Calu3 (cell line): ENCODE data around the gene SDF2. TPM values are rescaled to one million over a fixed set of nuclear protein-coding genes. Genes with fewer than 3 reads are reported as not detected.
A peak's percentile ranks its signal among the peaks of the same experiment; 100 is the strongest.

Experiments used
- BruUV-seq: library from RNA; stranded (reverse); fragments of 400-500 nt; replicated peaks from 2 replicates; lab custom pipeline; 2021; lab: Mats Ljungman, UMichigan
- CTCF ChIA-PET: fragments of 300-600 bp; sonication (Branson Sonifier 250); formaldehyde crosslinking; loops from one replicate; lab custom pipeline; 2022; ENCODE audit warnings: antibody characterized with exemption; lab: Charles Lee
- DNase-seq: peaks from one replicate; pipeline ENCODE4 v3.0.0; 2022
- H3K27ac Mint-ChIP-seq: one replicate; pipeline ENCODE4 v1.8.0; 2022; ENCODE audit warnings: mixed read lengths; ENCODE audit not compliant: unreplicated experiment
- H3K27me3 Mint-ChIP-seq: one replicate; pipeline ENCODE4 v1.8.0; 2022; ENCODE audit warnings: mixed read lengths; ENCODE audit not compliant: unreplicated experiment
- H3K36me3 Mint-ChIP-seq: one replicate; pipeline ENCODE4 v1.8.0; 2022; ENCODE audit warnings: mild to moderate bottlenecking, moderate library complexity, mixed read lengths; ENCODE audit not compliant: insufficient read depth, unreplicated experiment
- H3K4me1 Mint-ChIP-seq: one replicate; pipeline ENCODE4 v1.8.0; 2022; ENCODE audit warnings: mild to moderate bottlenecking, low read depth, mixed read lengths; ENCODE audit not compliant: unreplicated experiment
- H3K4me3 Mint-ChIP-seq: one replicate; pipeline ENCODE4 v1.8.0; 2022; ENCODE audit warnings: mild to moderate bottlenecking, low read depth, moderate library complexity, mixed read lengths; ENCODE audit not compliant: unreplicated experiment
- H3K9me3 Mint-ChIP-seq: one replicate; pipeline ENCODE4 v1.8.0; 2022; ENCODE audit warnings: low read depth, mixed read lengths; ENCODE audit not compliant: unreplicated experiment
- intact Hi-C: fragments of 100-400 bp; cut with micrococcal nuclease; formaldehyde crosslinking; loops from one replicate; pipeline ENCODE4 v1.10.0; 2022; ENCODE audit not compliant: unreplicated experiment
- total RNA-seq: library from RNA; stranded (reverse); gene quantifications from 2 replicates; pipeline ENCODE4 v1.2.3, GENCODE V29; 2022
- TF ChIP-seq, protein P1 (sequence below): fragments of 200-600 bp; IDR thresholded peaks from one replicate; pipeline ENCODE4 v1.8.0; 2022; ENCODE audit warnings: antibody characterized with exemption; ENCODE audit not compliant: unreplicated experiment

The SDF2 gene
- total RNA-seq, 1 experiment from 2014 or later = 58.0 TPM

DNA sequence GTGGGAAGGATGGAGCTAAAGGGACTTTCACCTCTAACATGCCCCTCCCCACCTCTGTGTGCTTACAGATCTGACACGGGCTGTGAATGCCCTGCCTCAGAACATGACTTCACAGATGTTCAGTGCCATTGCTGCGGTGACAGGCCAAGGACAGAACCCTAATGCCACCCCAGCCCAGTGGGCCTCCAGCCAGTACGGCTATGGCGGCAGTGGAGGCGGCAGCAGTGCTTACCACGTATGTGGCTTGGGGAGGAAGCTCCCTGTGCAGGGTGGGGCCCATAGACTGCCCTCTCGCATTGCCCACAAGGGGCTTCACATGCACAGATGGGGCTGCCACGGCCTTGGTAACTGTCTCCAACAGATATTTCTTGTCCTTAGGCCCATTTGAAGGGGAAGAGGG, 38.6 kb upstream of the SDF2 start:
- H3K4me3 Mint-ChIP-seq = no peak overlapping the region
- H3K36me3 Mint-ChIP-seq = peaks cover 72% of the 10 kb centered on the region
- CTCF ChIA-PET = no interaction called here
- no peaks in the 10 kb centered on the region for H3K27me3 Mint-ChIP-seq
- intact Hi-C loops = no loop called here
- H3K27ac Mint-ChIP-seq = no peak overlapping the region
- H3K9me3 Mint-ChIP-seq = no peaks in the 10 kb centered on the region
- peaks cover 18% of the 10 kb centered on the region for H3K4me1 Mint-ChIP-seq
- TF ChIP-seq, protein P1, sequence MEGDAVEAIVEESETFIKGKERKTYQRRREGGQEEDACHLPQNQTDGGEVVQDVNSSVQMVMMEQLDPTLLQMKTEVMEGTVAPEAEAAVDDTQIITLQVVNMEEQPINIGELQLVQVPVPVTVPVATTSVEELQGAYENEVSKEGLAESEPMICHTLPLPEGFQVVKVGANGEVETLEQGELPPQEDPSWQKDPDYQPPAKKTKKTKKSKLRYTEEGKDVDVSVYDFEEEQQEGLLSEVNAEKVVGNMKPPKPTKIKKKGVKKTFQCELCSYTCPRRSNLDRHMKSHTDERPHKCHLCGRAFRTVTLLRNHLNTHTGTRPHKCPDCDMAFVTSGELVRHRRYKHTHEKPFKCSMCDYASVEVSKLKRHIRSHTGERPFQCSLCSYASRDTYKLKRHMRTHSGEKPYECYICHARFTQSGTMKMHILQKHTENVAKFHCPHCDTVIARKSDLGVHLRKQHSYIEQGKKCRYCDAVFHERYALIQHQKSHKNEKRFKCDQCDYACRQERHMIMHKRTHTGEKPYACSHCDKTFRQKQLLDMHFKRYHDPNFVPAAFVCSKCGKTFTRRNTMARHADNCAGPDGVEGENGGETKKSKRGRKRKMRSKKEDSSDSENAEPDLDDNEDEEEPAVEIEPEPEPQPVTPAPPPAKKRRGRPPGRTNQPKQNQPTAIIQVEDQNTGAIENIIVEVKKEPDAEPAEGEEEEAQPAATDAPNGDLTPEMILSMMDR = no peak
- no TSS peak for BruUV-seq
- no peak for DNase-seq

DNA sequence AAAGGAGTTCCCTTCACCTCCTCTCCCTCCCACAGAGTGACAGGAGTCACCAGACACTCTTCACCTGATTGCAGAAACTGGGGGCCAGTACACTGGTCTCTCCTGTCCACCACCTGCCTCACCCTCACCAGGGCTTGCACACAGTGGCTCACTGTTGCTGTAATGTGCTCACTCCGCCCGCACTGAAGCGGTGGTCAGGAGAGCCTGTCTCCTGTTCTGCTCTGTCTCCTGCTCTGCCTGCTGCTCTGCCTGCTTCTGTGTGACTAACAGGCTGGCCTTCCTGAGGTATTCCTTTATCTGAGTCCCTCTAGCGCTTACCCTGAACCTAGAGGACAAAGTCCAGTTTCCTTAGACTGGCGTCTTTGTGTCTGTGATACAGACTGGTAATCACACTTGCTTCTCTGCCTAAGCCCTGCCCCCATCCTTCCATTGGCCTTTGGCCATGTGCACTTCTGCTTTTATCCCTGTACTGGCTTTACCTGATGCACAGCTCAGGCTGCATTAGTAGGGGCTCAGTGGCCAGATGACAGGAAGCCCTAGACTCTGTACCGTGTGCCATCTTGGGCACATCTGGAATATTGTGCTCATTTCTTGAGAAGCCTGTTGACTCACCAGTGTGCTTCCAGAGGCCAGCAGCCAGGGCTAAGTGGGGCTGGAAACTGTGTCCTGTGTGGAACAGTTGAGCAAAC, 36.7 kb upstream of the SDF2 start:
- TF ChIP-seq, protein P1 = no peak
- Mint-ChIP-seq H3K27me3 (no peaks in the 10 kb centered on the region), H3K27ac (peak overlapping the region; percentile 72), H3K4me1 (peaks cover 18% of the 10 kb centered on the region), H3K4me3 (peak overlapping the region; percentile 26), H3K9me3 (no peaks in the 10 kb centered on the region), H3K36me3 (peaks cover 77% of the 10 kb centered on the region)
- peak; percentile 81 for DNase-seq
- CTCF ChIA-PET = interaction anchor here (0.7 kb wide), 1 partner anchor 52 kb away, joined by 3 read pairs; no protein-coding TSS in a partner anchor
- no TSS peak for BruUV-seq
- intact Hi-C loops = loop anchor here (2.0 to 10.0 kb wide), 2 partner anchors 20 to 54 kb away; partner anchors contain the start of gene BLTP2

DNA sequence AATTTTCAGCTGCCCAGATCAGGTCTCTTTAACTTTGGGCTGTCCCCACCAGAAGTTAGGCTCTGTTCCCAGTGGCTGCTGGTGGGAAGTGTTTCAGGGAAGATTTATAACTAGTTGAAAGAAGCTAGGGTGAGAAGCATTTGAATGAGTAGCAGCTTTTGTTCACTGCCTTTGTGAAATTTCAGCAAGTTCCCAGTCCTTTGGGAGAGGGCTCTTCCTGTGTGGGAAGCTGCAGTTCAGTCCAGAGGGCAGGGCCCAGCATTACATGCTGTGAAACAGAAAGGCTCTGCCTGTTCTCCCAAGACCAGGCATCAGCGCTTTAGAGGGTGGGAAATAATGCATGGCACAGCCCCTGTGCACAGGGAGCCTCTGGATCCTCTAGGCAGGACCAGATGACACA, 32.2 kb upstream of the SDF2 start:
- no peak for DNase-seq
- H3K36me3 Mint-ChIP-seq = peaks cover 96% of the 10 kb centered on the region
- CTCF ChIA-PET = no interaction called here

DNA sequence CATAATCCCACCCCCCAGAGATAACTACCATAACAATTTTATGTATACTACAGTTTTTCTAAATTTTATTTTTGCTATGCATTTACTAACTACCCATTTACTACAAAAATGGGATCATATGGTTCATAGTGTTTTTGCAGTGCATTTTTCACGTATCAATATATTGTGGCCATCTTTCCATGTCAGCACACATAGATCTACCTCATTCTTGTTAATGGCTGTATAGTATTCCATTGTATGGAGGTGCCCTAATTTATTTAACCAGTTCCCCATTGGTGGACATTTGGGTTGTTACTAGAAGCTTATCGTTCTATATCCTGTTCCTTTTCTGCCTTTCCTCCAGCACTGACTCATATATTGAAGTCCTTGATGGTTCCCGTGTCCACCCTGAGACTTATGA, 27.3 kb upstream of the SDF2 start:
- Mint-ChIP-seq H3K27ac (no peak overlapping the region), H3K36me3 (peaks cover 92% of the 10 kb centered on the region), H3K9me3 (no peaks in the 10 kb centered on the region), H3K4me1 (no peaks in the 10 kb centered on the region), H3K4me3 (no peak overlapping the region), H3K27me3 (no peaks in the 10 kb centered on the region)
- no TSS peak for BruUV-seq
- CTCF ChIA-PET = no interaction called here
- intact Hi-C loops = no loop called here
- DNase-seq = no peak
- TF ChIP-seq, protein P1 = no peak

More for the DNA sequence above, 32.2 kb upstream of the SDF2 start:
- TF ChIP-seq, protein P1 = no peak
- intact Hi-C loops = loop anchor here (10.0 kb wide), 1 partner anchor 49 kb away; the partner anchor contains the start of gene BLTP2
- no TSS peak for BruUV-seq
- Mint-ChIP-seq H3K27me3 (no peaks in the 10 kb centered on the region), H3K4me1 (peaks cover 15% of the 10 kb centered on the region), H3K27ac (no peak overlapping the region), H3K9me3 (no peaks in the 10 kb centered on the region), H3K4me3 (no peak overlapping the region)
